Measurements from ENCODE around the gene LMNB1.

The LMNB1 gene

DNA sequence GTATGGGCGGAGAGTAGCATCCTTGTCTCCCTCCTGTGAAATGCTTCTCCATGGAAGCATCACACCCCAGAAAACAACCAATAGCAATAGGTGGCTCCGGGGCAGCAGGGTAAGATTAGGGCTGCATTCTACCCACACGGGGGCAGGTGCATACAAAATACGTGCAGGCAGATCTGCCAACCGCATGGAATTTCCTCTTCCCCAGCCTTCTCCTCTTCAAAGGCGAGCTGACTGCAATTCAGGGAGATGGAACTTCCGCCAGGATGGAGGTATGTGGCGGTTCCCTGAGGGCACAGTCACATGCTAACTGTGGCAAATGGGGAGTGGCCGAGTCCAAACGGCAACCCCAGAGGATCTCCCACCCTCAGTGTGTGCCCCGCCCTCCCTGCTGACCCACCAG, 81.5 kb downstream of the LMNB1 start:
- no peak for DNase-seq

DNA sequence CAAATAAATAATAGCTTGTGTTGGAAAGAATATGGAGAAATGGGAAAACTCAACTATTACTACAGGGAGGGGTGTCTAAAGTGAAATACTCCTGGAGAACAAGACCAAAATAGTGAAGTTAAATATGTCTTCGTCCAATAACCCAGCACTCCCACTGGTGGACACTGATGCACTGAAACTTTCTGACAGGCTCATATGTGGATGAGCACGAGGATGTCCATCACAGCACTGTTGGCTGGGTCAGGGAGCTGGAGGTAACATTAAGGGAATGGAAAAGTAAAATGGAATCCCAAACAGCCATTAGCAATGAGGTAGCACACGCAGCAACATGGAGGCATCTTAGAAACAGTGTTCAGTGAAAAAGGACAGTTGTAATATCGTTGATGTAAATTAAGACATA, 86.5 kb downstream of the LMNB1 start:
- DNase-seq = no peak

DNA sequence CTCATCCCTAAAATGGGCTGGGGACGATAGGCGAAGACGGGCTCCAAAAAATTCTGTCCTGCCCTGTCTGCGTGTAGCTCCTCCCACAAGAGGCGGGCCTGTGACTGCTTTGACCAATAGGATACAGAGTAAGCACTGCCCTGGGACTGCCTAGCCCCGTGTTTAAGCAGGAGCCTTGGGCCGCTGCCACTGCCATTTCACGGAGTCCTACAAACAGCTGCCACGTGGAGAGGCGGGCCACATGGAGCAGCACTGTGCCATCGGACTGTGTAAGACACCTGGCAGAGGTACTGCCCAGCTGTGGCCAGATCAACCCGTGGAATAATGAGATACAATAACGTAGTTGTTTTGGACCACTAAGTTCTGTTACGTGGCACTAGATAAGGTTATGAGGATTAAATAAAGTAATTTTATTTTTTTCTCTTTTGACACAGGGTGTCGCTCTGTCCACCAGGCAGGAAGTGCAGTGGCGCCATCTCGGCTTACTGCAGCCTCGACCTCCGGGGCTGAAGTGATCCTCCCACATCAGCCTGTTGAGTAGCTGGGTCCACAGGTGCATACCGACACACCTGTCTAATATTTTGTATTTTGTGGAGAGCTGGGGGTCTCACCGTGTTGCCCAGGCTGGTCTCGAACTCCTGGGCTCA, 87.2 kb downstream of the LMNB1 start:
- DNase-seq = no peak

DNA sequence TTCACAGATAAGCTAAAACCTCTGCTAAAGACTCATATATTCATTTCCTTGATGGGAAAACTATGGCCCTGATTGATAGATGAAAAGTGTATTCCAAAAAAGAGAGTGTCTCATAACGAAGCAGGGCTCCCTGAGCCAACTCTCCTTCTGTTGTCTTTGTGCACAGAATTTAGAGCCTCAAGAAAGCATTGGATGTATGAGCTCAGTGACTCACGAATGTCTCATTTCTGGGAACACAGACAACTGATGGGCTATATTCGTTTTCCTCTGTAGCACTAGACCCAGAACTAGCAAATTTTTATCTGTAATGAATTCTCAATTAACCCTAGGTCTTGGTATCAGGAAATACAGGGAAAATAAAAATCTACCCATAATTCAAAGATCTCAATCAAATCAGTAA, 88.4 kb downstream of the LMNB1 start:
- DNase-seq = no peak

DNA sequence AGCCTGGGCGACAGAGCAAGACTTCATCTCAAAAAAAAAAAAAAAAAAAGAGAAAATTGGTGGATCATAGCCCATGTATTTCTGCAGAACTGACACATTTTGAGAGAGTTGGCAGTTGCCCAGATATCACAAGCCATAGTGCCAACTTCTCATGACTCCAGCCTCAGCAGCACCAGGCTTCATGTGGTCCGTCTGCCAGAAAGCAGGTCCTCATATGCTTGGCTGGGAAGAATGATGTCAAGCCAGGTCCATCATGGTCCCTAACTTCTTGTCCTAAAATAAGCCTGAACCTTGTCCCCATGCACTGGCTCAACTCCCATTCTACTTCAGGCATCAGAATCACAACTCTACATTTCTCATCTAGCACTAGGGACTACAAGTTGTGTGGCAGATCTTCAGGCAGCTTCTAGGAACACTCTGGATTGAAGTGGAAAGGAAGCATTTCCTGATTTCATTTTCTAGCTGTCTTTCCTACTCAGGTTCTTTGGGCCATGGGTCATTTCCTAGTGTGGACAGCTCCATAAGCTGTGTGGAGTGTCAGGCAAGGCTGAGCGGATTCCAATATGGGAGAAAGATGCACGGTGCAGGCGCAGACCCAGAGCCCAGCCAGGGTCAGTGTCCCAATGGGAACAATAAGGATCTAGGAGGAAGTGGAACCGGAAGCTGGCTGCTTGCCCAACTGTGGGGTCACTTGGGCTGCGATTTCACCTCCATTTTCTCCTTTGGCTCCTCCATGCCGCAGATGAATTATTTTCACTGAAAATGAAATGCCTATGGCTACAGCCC, 90.1 kb downstream of the LMNB1 start:
- no peak for DNase-seq

DNA sequence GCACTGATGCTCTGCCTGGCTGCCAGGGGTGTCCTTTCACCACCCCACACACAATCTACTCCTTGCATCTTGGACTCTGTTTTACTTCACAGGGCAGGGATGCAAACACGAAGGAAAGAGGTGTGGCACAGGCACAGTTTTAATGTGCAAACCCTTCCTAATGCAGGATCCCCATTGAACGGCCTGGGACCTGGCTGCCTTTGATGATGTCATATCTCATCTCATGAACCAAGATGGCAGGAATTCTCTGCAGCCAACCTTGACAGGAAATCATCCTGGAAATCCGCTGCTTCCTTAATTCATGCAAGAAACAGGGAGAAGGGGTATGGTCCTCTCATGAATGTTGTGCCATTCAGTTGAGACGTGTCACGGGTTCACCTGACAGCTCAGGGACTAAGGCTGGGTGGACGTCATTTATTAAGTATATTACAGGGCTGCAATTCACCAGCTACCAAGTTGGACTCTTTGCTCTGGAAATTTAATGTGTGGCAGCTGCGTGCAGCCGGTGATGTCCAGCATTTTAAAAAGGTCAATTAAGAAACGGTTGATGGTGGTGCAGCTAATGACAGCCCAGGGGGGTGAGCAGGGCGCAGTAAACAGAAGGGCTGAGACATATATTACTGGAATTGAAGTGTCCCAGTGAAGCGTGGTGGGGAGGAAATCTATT, 91.5 kb downstream of the LMNB1 start:
- DNase-seq = no peak

DNA sequence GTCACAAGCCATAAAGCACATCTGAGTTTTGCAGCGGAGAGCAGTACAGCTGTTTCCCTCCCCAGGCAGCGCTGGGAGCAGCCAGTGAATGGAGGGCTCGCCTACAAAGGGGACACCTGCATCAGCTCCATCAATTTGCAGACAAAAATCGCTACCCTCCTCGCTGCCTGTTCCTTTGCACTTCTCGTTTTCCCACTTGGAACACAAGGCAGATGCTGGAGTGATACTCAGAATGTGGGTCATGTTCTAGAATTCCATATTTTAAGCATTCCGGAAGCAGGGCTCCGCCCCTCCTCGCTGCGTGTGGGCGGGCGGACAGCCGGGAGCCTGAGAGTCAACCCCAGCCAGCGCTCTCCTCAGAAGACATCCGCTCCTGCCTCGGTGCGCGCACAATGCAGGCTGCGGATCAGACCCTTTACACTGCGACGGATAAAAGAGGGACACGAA, 92.1 kb downstream of the LMNB1 start:
- DNase-seq = no peak

DNA sequence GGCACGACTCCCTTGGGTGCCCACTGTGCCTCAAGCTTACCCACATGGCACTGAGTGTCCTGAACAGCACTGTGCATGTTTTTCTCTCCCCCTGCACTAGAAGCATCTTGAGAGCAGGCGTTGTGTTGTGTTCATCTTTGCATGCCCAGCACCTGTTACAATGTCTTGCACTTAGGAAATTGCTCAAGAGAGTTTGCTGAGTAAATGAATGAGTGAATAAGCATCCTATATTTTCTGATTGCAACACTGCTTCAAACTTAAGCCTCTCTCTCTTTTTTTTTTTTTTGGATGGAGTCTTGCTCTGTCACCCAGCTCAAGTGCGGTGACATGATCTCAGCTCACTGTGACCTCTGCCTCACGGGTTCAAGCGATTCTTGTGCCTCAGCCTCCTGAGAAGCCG, 94.5 kb downstream of the LMNB1 start:
- DNase-seq = no peak

DNA sequence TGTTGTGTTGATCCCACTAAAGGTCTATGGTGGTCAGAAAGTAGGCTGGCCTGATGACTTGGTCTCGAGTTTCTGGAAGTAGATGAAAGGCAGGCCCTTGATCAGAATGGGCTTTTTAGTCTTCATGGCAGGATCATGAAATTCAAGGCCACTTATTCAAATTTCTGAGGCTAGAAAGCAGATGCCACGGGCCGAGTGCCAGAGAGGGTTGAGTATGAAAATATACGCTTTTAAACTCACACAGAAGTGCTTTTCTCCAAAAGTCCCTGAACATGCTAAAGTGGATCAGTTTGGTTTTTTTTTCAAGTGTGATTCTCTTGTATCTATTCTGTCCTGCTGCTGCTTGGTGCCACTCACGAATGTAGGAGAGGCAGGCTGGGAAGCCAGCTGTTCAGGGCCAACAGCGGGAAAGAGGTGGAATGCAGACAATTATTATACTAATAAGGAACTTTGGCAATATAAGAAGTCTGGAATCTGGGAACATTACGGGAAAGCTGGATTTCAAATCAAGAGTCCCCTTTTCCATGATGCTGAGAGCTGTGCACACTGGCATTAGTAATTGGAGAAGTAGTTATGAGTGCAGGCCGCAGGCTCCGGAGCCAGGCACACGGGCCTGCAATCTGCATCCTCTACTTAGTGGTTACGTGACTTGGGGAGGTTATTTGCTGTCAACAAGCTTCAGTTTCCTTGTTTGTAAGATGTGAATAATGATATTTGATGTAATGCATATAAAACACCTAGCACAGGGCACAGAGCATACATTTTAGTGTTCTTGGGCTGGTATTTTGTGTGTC, 95.8 kb downstream of the LMNB1 start:
- DNase-seq = no peak

DNA sequence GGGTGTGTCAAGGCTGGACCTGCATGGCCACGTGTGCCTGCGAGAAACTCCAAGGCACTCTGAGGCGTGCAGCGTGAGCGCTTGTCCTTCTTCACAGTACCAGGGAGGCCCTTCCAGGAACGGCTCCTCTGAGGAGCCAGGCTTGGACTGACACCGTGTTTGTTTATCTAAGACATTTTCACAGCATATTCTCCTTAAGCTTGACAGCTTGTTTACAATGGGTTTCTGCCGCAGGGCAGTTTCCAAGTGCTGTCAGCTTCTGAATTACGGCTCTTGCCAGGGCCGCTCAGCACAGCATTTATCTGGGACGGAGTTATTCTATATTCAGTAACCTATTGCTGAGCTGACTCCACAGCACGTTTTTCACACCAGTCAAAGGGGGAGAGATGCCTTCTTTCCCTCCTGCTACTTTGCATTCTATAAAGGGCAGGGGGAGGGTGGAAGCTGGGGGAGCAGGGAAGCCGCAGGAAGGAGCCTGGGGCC, 98.4 kb downstream of the LMNB1 start:
- peak; percentile 10 for DNase-seq

DNA sequence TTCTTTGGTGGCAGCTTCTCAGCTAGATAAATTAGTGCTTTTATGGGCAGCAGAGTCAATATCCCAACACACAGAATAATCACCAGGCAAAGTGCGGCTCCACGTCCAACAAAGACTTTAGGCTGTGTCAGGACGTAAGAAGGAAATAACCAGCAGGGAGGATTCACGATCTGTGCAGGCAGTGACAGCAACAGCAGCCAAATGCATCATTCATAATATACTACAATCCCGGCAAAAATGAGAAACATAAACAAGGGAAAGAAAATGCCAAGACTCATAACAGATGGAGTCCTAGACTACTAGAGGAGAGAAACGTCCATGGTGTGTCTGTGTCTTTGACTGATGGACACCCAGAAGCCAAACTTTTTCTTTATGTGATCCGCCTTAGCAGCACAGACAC, 100.7 kb downstream of the LMNB1 start:
- no peak for DNase-seq

DNA sequence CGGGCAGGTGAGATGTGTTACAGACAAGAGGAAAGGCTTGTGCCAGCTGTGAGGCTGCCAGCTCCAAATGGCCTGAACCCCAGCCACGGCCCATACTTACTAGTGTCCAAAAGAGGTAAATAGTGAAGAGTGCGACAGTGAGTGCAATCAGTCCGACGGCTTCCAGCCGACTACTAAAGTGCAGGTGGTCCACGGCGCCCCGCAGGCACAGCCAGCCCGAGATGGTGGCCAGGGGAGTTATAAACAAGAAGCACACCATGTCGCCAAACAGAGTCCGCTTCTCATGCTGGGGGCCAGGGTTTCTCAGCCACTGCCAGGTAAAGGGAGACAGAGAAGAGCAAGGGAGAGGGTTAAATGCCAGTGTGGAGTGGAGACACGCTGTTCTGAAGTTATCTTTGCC, 101.1 kb downstream of the LMNB1 start:
- DNase-seq = no peak

DNA sequence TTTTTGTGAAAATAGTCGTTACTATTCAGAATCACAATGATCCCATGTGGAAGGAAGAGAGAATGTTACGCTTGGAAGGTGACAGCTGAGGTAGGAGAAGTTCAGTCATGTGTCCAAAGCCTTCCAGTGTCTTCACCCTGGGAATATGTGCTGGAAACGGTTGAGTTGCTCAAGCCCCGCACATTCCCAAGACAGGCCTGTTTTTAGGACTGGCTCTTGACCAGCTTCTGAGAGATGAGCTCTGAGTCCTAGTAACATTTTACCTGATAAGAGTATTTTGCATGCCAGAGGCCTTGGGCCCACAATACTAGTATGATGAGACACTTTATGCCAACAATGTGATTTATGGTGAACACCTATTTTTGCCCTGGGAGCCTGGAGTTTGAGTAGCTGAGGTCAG, 101.7 kb downstream of the LMNB1 start:
- DNase-seq = no peak

DNA sequence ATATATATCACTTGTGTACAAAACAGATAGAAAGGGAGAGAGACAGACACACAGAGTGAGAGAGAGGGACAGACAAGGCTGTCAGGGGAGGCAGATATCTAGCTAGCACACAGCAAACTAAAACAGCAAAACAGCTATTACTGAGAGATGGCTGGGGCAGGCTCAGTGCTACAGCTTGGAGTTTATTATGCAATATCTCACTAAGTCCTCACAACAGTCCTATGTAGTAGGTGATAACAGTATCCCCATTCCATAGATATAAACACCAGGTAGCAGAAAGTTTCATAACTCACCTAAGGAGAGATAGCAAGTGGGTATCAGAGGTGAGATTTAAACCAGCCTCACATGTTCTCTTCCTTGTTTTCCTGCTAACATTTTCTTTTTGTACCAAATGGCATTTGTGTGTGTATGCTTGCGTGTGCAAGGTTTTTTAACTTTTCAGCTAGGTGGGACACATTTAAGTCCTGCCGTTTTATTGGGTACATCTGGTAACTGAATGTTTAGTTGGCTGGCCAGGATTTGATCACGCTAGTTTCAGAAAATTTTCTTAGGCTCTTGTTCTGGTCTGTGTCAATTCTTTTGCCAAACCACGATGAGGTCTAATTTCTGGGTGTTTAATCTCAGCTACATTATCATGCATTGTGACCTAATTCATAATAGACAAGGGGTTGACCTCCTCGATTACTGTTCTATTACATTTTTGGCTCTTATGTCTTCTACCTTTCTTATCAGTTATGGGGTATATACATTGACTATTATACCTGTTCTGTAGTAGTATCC, 105.1 kb downstream of the LMNB1 start:
- DNase-seq = no peak

DNA sequence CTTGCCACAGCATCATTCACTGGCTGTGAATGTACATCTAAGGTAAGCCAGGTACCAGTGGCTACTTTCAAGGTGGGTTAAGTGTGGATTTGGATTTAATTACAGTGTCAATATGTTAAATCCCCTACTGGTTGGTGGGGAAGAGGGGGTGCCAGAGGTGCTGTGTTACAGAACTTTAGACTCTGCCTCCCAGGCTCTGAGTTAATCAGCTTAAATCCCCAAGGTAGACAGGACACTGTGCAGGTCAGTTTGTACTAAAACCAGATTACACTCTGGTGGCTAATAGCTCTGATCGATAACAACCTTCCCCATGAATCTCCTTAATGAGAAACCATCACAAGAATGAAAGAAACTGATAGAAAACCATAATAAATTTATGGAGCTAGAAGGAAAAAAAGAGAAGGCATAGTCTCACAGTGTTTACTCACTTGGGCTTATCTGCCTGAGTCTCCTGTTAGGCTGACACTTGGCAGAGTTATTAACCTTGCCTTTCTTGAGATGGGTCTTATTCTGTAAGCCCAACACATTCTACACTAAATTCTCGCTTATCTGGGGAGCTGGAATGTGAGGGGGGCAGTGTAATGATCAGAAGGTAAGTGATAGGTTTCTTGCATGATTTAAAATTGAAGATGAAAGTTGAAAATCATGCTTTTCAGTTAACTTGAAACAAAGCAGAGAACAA, 106.8 kb downstream of the LMNB1 start:
- no peak for DNase-seq

DNA sequence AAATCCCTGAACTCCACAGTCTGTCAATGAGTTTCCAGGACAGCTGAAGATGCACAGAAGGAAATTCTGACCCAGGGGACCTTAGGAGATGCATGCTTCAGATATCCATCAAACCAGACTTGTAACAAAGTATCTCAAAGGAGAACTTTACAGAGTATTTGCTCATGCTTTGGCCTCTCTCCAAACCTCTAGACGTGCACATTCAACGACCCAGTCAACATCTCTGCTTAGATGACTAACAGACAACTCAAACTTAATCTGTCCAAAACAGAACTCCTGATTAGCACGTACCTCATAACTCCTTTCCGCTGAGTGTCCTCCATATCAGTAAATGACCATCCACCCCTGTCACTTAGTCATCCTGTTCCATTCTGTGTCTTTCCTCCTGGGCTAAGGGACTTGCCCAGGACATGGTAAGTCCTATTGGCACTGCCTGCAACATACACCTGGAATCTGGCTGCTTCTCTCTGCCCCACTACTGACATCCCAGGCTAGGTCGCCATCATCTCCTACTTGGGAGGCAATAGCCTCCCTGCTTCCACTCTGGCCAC, 107.4 kb downstream of the LMNB1 start:
- no peak for DNase-seq

All from NCI-H1436 (cell line).